IMR-90 (cell line): ENCODE measurements around the gene CLEC16A. TPM values are rescaled to one million over a fixed set of nuclear protein-coding genes. Genes with fewer than 3 reads are reported as not detected.

Experiments used
- ATAC-seq: fragments of 200-7000 bp; cut with Tn5 transposase; 2 replicates; pipeline ENCODE4 v1.9.1; 2020; ENCODE audit warnings: low read depth, mild to moderate bottlenecking, moderate library complexity
- BruUV-seq: library from RNA; stranded (reverse); fragments of 400-500 nt; replicated peaks from 2 replicates; lab custom pipeline; 2021; lab: Mats Ljungman, UMichigan
- CTCF ChIA-PET: fragments of 300-600 bp; formaldehyde crosslinking; extraction: SDS; loops from one replicate; lab custom pipeline; 2021; ENCODE audit warnings: antibody characterized with exemption; lab: Yijun Ruan, JAX
- POLR2A ChIA-PET: fragments of 300-600 bp; sonication (Branson Sonifier 250); formaldehyde crosslinking; loops from one replicate; lab custom pipeline; 2022; ENCODE audit warnings: antibody characterized with exemption; ENCODE audit not compliant: unreplicated experiment; lab: Charles Lee
- DNase-seq: peaks from one replicate; pipeline ENCODE4 v3.0.0; 2013
- H2AFZ ChIP-seq: replicated peaks from 2 replicates; pipeline ENCODE3; 2013; ENCODE audit warnings: low read length, mild to moderate bottlenecking; ENCODE audit not compliant: poor library complexity
- H2AK5ac ChIP-seq: 2 replicates; pipeline ENCODE4 v1.6.1; 2013; ENCODE audit warnings: low read depth, low read length, inconsistent platforms
- H2AK9ac ChIP-seq: replicated peaks from 2 replicates; pipeline ENCODE3; 2013; ENCODE audit warnings: mild to moderate bottlenecking, low read depth, low read length, moderate library complexity; ENCODE audit not compliant: poor library complexity
- H2BK120ac ChIP-seq: 2 replicates; pipeline ENCODE4 v1.6.1; 2013; ENCODE audit warnings: low read depth, low read length, inconsistent platforms
- H2BK15ac ChIP-seq: 3 replicates; pipeline ENCODE4 v1.6.1; 2013; ENCODE audit warnings: low read depth, low read length, inconsistent platforms
- H2BK20ac ChIP-seq: 2 replicates; pipeline ENCODE4 v1.6.1; 2013; ENCODE audit warnings: low read depth, mild to moderate bottlenecking, inconsistent platforms, low read length, moderate library complexity
- H2BK5ac ChIP-seq: 2 replicates; pipeline ENCODE4 v1.6.1; 2013; ENCODE audit warnings: mild to moderate bottlenecking, low read depth, low read length, inconsistent platforms; ENCODE audit not compliant: poor library complexity, severe bottlenecking
- H3K14ac ChIP-seq: replicated peaks from 2 replicates; pipeline ENCODE4 v1.6.1; 2013; ENCODE audit warnings: low read depth, low read length, inconsistent platforms
- H3K18ac ChIP-seq: 2 replicates; pipeline ENCODE4 v1.6.1; 2013; ENCODE audit warnings: low read depth, low read length, control low read depth
- H3K23ac ChIP-seq: 2 replicates; pipeline ENCODE4 v1.6.1; 2013; ENCODE audit warnings: low read depth, low read length, inconsistent platforms
- H3K27ac ChIP-seq: 2 replicates; pipeline ENCODE4 v1.5.1; 2013; ENCODE audit warnings: mild to moderate bottlenecking, control low read depth, low read length; ENCODE audit not compliant: insufficient read depth
- H3K27me3 ChIP-seq: 2 replicates; pipeline ENCODE4 v1.6.1; 2013; ENCODE audit warnings: low read length; ENCODE audit not compliant: control insufficient read depth, insufficient read depth
- H3K36me3 ChIP-seq: 2 replicates; pipeline ENCODE4 v1.6.1; 2013; ENCODE audit warnings: low read length, mixed read lengths; ENCODE audit not compliant: control insufficient read depth, insufficient read depth
- H3K4ac ChIP-seq: 2 replicates; pipeline ENCODE4 v1.6.1; 2013; ENCODE audit warnings: low read depth, low read length, inconsistent platforms
- H3K4me1 ChIP-seq: 2 replicates; pipeline ENCODE4 v1.6.1; 2013; ENCODE audit warnings: low read length, mixed read lengths; ENCODE audit not compliant: control insufficient read depth, insufficient read depth
- H3K4me2 ChIP-seq: 2 replicates; pipeline ENCODE4 v1.6.1; 2013; ENCODE audit warnings: low read depth, mild to moderate bottlenecking, control low read depth, low read length, moderate library complexity
- H3K4me3 ChIP-seq: 2 replicates; pipeline ENCODE4 v1.5.1; 2013; ENCODE audit warnings: low read depth, mild to moderate bottlenecking, control low read depth, low read length, moderate library complexity; ENCODE audit not compliant: insufficient read depth
- H3K56ac ChIP-seq: 2 replicates; pipeline ENCODE4 v1.6.1; 2013; ENCODE audit warnings: low read length, inconsistent platforms; ENCODE audit not compliant: insufficient read depth; ENCODE audit errors: extremely low read depth
- H3K79me1 ChIP-seq, 2 experiments: 2 replicates each; pipeline ENCODE4 v1.6.1; 2013; ENCODE audit warnings: low read length in 2 of 2, inconsistent platforms in 1 of 2, low read depth in 1 of 2
- H3K9ac ChIP-seq: 2 replicates; pipeline ENCODE4 v1.6.1; 2013; ENCODE audit warnings: low read depth, low read length, control low read depth
- H3K9me1 ChIP-seq: 2 replicates; pipeline ENCODE4 v1.6.1; 2013; ENCODE audit warnings: low read length, inconsistent platforms; ENCODE audit not compliant: insufficient read depth
- H3K9me3 ChIP-seq: 2 replicates; pipeline ENCODE4 v1.6.1; 2013; ENCODE audit warnings: low read length; ENCODE audit not compliant: control insufficient read depth, insufficient read depth
- H4K20me1 ChIP-seq: 2 replicates; pipeline ENCODE4 v1.6.1; 2013; ENCODE audit warnings: low read length, inconsistent platforms; ENCODE audit not compliant: insufficient read depth
- H4K5ac ChIP-seq: 2 replicates; pipeline ENCODE4 v1.6.1; 2013; ENCODE audit warnings: mild to moderate bottlenecking, low read depth, low read length, control low read depth
- H4K8ac ChIP-seq, 2 experiments: 2 replicates each; pipeline ENCODE4 v1.6.1; 2013; ENCODE audit warnings: low read depth in 2 of 2, low read length in 2 of 2, control low read depth in 1 of 2, inconsistent platforms in 1 of 2
- H4K91ac ChIP-seq: 2 replicates; pipeline ENCODE4 v1.6.1; 2013; ENCODE audit warnings: low read depth, low read length, inconsistent platforms; ENCODE audit not compliant: insufficient read depth
- BHLHE40 ChIP-seq: fragments of 150-350 bp; IDR thresholded peaks from 2 replicates; pipeline ENCODE4 v1.6.1; 2016; ENCODE audit warnings: mild to moderate bottlenecking, low read depth, low read length
- CEBPB ChIP-seq: IDR thresholded peaks from 2 replicates; pipeline ENCODE4 v1.6.1; 2012; ENCODE audit warnings: low read depth, low read length, improper control_type of control experiment
- CHD1 ChIP-seq: IDR thresholded peaks from 2 replicates; pipeline ENCODE4 v1.6.1; 2012; ENCODE audit warnings: low read depth, low read length, improper control_type of control experiment
- FOS ChIP-seq: fragments of 150-350 bp; IDR thresholded peaks from 2 replicates; pipeline ENCODE4 v1.6.1; 2016; ENCODE audit warnings: low read depth, low read length
- MAFK ChIP-seq: IDR thresholded peaks from 2 replicates; pipeline ENCODE4 v1.6.1; 2012; ENCODE audit warnings: low read depth, low read length, improper control_type of control experiment
- MAZ ChIP-seq: IDR thresholded peaks from 2 replicates; pipeline ENCODE4 v1.6.1; 2012; ENCODE audit warnings: low read depth, mild to moderate bottlenecking, low read length, improper control_type of control experiment, moderate library complexity, borderline replicate concordance
- MXI1 ChIP-seq: IDR thresholded peaks from 2 replicates; pipeline ENCODE4 v1.6.1; 2012; ENCODE audit warnings: low read depth, mild to moderate bottlenecking, low read length, moderate library complexity, borderline replicate concordance
- NFE2L2 ChIP-seq: fragments of 150-350 bp; IDR thresholded peaks from 2 replicates; pipeline ENCODE4 v1.6.1; 2016; ENCODE audit warnings: low read depth, mild to moderate bottlenecking, low read length
- POLR2A ChIP-seq: IDR thresholded peaks from 2 replicates; pipeline ENCODE4 v1.6.1; 2012; ENCODE audit warnings: mild to moderate bottlenecking, low read depth, low read length
- RAD21 ChIP-seq: IDR thresholded peaks from 2 replicates; pipeline ENCODE4 v1.6.1; 2012; ENCODE audit warnings: low read length, improper control_type of control experiment
- RCOR1 ChIP-seq: IDR thresholded peaks from 2 replicates; pipeline ENCODE4 v1.6.1; 2012; ENCODE audit warnings: mild to moderate bottlenecking, low read length, improper control_type of control experiment; ENCODE audit not compliant: insufficient replicate concordance
- RFX5 ChIP-seq: IDR thresholded peaks from 2 replicates; pipeline ENCODE4 v1.8.0; 2012; ENCODE audit warnings: low read depth, mild to moderate bottlenecking, low read length, moderate library complexity
- SMC3 ChIP-seq: fragments of 150-350 bp; IDR thresholded peaks from 2 replicates; pipeline ENCODE4 v1.6.1; 2016; ENCODE audit warnings: low read depth, mild to moderate bottlenecking, antibody characterized with exemption, low read length, moderate library complexity
- WGBS, 2 experiments: methylation state at CpG; one replicate each; pipeline versions ENCODE4 v1.1.5 to v1.1.7; 2013; ENCODE audit warnings: missing lambda C conversion rate in 2 of 2; ENCODE audit not compliant: insufficient read length in 1 of 2; ENCODE audit errors: extremely low coverage in 2 of 2; 5-methylcytosine and 5-hydroxymethylcytosine counted together
- dilution Hi-C: fragments of 300-500 bp; cut with HindIII; formaldehyde crosslinking; loops from one replicate; pipeline ENCODE4 v1.14.3; 2018; ENCODE audit warnings: low sequenced_read_pairs; ENCODE audit not compliant: unreplicated experiment
- in situ Hi-C: fragments of 300-500 bp; cut with MboI; formaldehyde crosslinking; loops from 3 replicates; pipeline ENCODE4 v1.14.3; 2019; ENCODE audit warnings: low sequenced_read_pairs, inconsistent platforms, mixed read lengths
- intact Hi-C: fragments of 100-400 bp; cut with micrococcal nuclease; formaldehyde crosslinking; loops from 2 replicates; pipeline ENCODE4 v1.10.0; 2022
- polyA plus RNA-seq, 3 experiments: library from polyadenylated mRNA; depleted of rRNA; stranded (reverse); fragments of >200 nt; gene quantifications; 2 replicates each; pipeline ENCODE4 v1.2.3, GENCODE V29; 2012; ENCODE audit warnings: low replicate concordance in 1 of 3
- total RNA-seq: library from RNA; depleted of rRNA; stranded (reverse); fragments of >200 nt; gene quantifications from 2 replicates; pipeline ENCODE4 v1.2.3, GENCODE V29; 2012
- TF ChIP-seq, protein P1 (sequence below): conservative IDR thresholded peaks from 2 replicates; pipeline ENCODE4 v1.5.1; 2012; ENCODE audit warnings: mild to moderate bottlenecking, low read depth, low read length, improper control_type of control experiment

CLEC16A gene
- total and polyA plus RNA-seq, 2 of the 4 experiments (the other 2 are of a cell fraction): 15.9 to 16.5 TPM

DNA sequence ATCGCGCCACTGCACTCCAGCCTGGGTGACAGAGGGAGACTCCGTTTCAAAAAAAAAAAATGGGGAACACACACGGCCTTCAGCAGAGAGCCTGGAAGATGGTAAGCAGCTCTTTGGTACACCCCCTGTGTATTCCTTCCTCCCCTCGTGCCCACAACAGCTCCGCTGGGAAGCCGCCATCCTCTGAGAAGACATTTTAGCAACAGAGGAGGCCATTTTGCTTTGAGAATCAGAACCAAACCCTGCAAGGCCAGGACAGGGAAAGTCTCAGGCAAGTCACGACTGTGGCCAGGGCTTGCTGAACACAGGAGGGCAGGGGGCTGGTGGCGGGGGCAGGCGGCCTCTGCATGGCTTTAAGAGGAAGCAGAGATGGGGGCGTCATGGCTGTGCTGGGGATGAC, 265.9 kb downstream of the CLEC16A start:
- no peak overlapping the region for H3K18ac ChIP-seq
- H2BK5ac ChIP-seq: no peak overlapping the region
- no peak overlapping the region for H4K91ac ChIP-seq
- BruUV-seq: no TSS peak
- no peak overlapping the region for H3K56ac ChIP-seq
- H3K4me3 ChIP-seq: no peak overlapping the region
- H3K27me3 ChIP-seq: peaks cover 5% of the 10 kb centered on the region; the same call in 1 of the 2 replicates
- H4K5ac ChIP-seq: no peak overlapping the region
- no peaks in the 10 kb centered on the region for H4K20me1 ChIP-seq
- no peak overlapping the region for H3K9ac ChIP-seq
- no peak overlapping the region for H3K14ac ChIP-seq
- DNase-seq (no peak), ATAC-seq (no peak)
- CTCF ChIA-PET: no interaction called here
- no peak overlapping the region for H2AFZ ChIP-seq
- WGBS, 2 experiments: 93% methylated on average over 7 of the region's 11 CpGs; no CpG with 5 or more reads in 1 of the 2 experiments
- no peak overlapping the region for H2AK9ac ChIP-seq
- POLR2A ChIA-PET: no interaction called here
- no peaks in the 10 kb centered on the region for H3K36me3 ChIP-seq
- in situ Hi-C loops: no loop called here
- H3K9me1 ChIP-seq: no peaks in the 10 kb centered on the region
- H2BK120ac ChIP-seq: no peak overlapping the region
- H2AK5ac ChIP-seq: no peak overlapping the region
- dilution Hi-C loops: no loop called here
- intact Hi-C loops: no loop called here
- no peak overlapping the region for H3K4me2 ChIP-seq
- no peak overlapping the region for H3K23ac ChIP-seq
- H4K8ac ChIP-seq: no peak overlapping the region
- H3K79me1 ChIP-seq: no peaks in the 10 kb centered on the region
- H2BK20ac ChIP-seq: no peak overlapping the region
- no peak overlapping the region for H2BK15ac ChIP-seq
- peaks cover 7% of the 10 kb centered on the region for H3K4me1 ChIP-seq
- H3K4ac ChIP-seq: no peak overlapping the region
- H3K9me3 ChIP-seq: peaks cover 4% of the 10 kb centered on the region
- no peak for TF ChIP-seq FOS
- no peak for TF ChIP-seq RAD21
- TF ChIP-seq MXI1: no peak
- TF ChIP-seq POLR2A: no peak
- no peak for TF ChIP-seq MAFK
- TF ChIP-seq BHLHE40: no peak
- TF ChIP-seq RCOR1: no peak
- TF ChIP-seq SMC3: no peak
- TF ChIP-seq, protein P1, sequence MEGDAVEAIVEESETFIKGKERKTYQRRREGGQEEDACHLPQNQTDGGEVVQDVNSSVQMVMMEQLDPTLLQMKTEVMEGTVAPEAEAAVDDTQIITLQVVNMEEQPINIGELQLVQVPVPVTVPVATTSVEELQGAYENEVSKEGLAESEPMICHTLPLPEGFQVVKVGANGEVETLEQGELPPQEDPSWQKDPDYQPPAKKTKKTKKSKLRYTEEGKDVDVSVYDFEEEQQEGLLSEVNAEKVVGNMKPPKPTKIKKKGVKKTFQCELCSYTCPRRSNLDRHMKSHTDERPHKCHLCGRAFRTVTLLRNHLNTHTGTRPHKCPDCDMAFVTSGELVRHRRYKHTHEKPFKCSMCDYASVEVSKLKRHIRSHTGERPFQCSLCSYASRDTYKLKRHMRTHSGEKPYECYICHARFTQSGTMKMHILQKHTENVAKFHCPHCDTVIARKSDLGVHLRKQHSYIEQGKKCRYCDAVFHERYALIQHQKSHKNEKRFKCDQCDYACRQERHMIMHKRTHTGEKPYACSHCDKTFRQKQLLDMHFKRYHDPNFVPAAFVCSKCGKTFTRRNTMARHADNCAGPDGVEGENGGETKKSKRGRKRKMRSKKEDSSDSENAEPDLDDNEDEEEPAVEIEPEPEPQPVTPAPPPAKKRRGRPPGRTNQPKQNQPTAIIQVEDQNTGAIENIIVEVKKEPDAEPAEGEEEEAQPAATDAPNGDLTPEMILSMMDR: no peak
- no peak for TF ChIP-seq MAZ
- TF ChIP-seq CEBPB: no peak
- TF ChIP-seq CHD1: no peak
- TF ChIP-seq NFE2L2: no peak
- TF ChIP-seq RFX5: no peak
- H3K27ac ChIP-seq: no peak overlapping the region
